HG02840 (cell line): Measurements from ENCODE around the gene RPS4Y1.
"Not testable (repeated sequence)": the region's sequence is repeated elsewhere in the genome, so short reads cannot be mapped to it uniquely, and the experiment has no call there.

ENCODE experiments used
- ATAC-seq: cut with Tn5 transposase; IDR thresholded peaks from one replicate; pipeline ENCODE4 v1.9.1; 2021; ENCODE audit warnings: mild to moderate bottlenecking, moderate library complexity, moderate number of reproducible peaks; ENCODE audit not compliant: unreplicated experiment, low FRiP score

Gene RPS4Y1

DNA sequence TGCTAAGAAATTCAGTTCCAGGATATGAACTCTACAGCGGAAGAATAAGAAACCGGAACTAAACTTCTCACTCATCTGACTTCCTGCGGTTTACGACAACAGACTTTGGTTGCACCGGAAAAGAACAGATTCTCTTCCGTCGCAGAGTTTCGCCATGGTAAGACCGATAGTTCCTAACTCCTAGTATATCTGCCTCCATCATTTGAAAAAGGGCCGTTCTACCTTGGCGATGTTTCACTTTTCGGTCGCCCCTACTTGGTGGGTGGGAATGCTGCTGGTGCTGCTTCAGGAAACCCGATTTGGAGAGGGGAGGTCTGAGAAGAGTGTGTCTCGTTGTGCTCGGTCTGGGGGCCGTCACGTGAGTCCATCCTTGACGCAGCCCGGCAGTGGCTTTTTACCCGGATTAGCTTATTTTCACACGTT is at the start of gene RPS4Y1:
RPS4Y1 (plus strand) TSS at position 132 of the 423 bp plus-strand sequence; CDS start at position 155, 23 bp downstream.
- ATAC-seq: no peak

GRCh38 chrY:2796977-2797523 is 44.4 kb upstream of the RPS4Y1 start:
- ATAC-seq: no peak

- no peak for ATAC-seq
These were observed 43.4 kb upstream of the RPS4Y1 start for GRCh38 chrY:2797991-2798390.

DNA sequence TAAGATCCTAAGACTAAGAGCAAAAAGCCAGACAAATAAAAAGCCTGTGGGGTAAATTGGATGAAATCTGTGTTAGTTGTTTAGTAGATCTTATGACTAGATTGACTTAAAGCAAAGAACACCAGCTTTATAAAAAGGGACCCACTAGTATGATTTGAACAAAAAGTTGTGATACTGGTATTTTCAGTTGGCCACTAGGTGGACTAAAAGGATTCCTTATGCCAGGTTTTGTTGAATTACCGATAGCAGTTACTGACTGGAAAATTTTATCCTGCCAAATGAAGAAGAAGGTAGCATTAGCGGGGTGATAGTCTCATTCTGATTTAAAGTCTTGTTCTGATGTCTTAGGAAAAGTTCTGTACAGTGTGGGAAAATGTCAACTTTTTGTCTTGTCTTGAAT is 41.2 kb upstream of the RPS4Y1 start:
- no peak for ATAC-seq

DNA sequence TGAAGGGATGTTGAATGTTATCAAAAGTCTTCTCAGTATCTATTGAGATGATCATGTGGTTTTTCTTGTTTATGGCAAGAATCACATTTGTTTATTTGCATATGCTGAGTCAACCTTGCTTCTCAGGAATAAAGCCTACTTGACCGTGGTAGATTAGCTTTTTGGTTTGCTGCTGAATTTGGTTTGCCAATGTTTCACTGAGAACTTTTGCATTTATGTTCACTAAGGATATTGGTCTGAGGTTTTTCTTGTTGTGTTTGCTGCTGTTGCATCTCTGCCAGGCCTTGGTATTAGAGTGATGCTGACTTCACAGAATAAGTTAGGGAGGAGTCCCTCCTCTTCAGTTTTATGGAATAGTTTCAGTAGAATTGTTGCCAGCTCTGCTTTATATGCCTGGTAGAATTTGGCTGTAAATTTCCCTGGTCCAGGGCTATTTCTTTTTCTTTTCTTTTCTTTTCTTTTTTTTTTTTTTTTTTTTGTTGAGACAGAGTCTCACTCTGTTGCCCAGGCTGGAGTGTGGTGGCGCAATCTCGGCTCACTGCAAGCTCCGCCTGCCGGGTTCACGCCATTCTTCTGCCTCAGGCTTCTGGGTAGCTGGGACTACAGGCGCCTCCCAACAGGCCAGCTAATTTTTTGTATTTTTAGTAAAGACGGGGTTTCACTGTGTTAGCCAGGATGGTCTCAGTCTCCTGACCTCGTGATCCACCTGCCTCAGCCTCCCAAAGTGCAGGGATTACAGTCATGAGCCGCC is 24.1 kb upstream of the RPS4Y1 start:
- not testable (repeated sequence) for ATAC-seq

DNA sequence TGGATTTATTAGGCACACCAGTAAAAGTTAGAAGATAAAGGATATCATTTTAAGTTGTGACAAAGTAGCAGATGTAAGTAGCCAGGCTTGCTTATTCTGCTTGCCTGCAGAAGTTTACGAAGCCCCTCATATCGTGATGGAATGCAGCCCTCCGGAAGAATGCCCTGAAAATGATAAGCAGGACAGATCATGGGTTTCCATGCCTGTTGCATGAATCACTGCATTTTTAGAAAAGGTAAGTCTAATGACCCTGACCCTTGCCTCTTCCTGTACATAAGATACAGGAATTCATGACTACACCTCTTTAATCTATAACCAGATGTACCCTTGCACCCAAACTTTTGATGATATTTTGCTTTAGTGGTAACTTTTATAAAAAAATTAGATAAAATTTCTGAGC is 16.9 kb upstream of the RPS4Y1 start:
- no peak for ATAC-seq

DNA sequence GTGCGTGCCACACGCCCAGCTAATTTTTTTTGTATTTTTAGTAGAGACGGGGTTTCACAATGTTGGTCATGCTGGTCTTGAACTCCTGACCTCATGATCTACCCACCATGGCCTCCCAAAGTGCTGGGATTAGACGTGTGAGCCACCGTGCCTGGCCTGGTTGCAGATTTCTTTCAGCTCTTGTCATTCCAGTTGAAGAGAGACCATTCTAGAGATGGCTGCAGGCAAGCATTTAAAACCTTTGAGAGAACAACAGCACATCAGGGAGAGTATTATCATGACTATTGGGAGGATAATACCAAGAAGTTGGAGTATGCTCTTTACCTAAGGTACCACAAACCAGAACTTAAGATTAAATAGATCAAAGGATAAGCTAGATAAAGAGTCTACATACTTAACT is 12.9 kb upstream of the RPS4Y1 start:
- ATAC-seq: no peak

- no peak for ATAC-seq
These were observed 6.2 kb upstream of the RPS4Y1 start for GRCh38 chrY:2835230-2835629.

DNA sequence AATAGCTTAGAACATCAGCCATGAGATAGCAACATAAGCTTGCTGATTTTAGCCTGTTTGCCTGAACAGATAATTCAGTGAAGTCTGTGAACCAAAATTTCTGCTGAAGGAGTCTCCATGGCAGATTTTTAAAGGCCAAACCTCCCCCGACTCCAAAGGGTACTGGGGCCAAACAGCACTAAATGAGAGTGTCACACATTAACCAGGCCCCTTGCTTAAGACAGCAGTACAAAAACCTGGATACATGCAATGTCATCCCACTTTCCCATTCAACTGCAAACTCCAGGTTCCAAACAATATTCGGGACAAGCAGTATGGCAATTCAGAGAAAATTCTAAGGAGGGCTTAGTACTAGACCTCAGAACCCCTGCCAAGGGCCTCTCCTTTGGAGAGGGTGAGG is 4.3 kb upstream of the RPS4Y1 start:
- ATAC-seq: no peak

GRCh38 chrY:2837932-2838331 is 3.5 kb upstream of the RPS4Y1 start:
- ATAC-seq: no peak

GRCh38 chrY:2846791-2847190 is 5.4 kb downstream of the RPS4Y1 start:
- ATAC-seq: no peak

DNA sequence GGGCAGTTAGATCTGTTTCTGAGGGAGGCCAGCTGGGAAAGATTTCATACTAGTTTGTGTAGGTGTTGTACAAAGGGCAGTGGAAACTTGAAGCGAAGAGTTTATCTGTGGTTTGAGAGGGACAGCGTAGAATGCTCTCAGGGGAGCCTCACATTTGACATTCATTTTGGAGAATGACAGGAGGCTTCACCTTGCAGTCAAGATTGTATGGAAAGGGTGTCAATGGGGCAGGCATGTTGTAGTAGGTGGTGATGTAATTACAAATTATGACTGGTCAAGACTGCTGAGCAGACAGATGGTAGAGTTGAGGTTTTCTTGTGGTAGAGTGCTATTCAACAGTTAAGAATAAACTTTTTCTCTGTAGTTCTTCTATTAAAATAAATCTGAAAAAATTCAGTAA is 7.0 kb downstream of the RPS4Y1 start:
- ATAC-seq: no peak

- no peak for ATAC-seq
These were observed 8.0 kb downstream of the RPS4Y1 start for GRCh38 chrY:2849368-2849767.

GRCh38 chrY:2854145-2854774 is 12.9 kb downstream of the RPS4Y1 start:
- ATAC-seq: no peak

GRCh38 chrY:2857068-2857467 is 15.7 kb downstream of the RPS4Y1 start:
- no peak for ATAC-seq

DNA sequence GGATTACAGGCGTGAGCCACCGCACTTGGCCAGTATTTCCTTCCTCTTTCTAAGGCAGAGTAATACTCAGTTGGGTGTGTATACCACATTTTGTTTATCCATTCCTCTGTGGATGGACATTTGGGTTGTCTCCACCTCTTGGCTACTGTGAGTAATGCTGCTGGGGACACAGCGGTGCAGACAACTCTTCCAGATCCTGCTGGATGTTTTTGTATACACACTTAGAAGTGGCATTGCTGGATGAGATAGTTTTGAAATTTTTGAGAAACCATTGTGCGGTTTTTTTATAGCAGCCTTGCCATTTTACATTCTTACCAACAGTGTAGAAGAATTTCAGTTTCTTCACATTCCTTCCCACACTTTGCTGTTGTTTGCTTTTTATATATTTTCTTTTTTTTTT is 16.3 kb downstream of the RPS4Y1 start:
- ATAC-seq: no peak

DNA sequence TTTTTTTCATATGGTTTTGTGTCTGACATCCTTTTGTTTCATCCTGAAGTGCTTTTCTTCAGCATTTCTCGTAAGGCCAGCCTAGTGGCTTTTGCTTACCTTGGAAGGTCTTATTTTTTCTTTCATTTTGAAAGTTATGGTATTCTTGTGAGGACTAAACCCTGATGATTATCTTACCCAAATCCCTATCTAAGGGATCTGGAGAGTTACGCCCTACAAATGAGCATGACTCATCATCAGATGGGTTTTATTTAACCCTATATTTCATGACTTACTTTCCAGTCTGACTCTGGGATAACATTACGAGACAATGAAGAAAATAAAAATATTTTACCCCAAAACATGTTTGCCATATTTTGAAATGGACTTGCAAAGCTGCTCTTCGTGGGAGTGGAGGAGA is 18.4 kb downstream of the RPS4Y1 start:
- no peak for ATAC-seq

DNA sequence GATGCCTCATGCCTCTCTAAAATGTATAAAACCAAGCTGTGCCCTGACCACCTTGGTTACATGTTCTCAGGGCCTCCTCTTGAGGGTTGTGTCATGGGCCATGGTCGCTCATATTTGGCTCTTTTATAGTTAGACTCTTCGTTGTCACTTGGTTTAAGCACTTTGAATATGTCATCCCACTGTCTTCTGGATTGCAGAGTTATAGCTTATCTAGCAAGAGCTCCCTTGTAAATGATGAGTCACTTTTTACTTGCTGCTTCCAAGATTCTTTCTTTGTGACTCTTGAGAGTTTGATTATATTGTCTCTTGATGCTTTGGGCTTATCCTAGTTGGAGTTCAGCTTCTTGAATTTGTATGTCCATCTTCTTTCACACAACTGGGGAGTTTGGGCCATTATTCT is 19.1 kb downstream of the RPS4Y1 start:
- ATAC-seq: no peak

DNA sequence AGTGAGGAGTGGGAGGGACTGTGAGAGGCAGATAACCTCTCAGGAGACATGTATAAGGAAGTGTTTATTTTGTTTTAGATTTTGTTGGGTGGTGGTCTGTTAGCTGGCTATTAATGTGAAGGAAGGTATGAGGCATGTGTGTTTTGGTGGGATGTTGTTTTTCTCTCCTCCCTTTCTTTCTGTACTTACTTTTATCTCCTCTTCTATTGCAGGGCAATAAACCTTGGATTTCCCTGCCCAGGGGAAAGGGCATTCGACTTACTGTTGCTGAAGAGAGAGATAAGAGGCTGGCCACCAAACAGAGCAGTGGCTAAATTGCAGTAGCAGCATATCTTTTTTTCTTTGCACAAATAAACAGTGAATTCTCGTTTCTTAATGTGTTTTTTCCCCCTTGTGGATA is 25.2 kb downstream of the RPS4Y1 start:
- no peak for ATAC-seq

DNA sequence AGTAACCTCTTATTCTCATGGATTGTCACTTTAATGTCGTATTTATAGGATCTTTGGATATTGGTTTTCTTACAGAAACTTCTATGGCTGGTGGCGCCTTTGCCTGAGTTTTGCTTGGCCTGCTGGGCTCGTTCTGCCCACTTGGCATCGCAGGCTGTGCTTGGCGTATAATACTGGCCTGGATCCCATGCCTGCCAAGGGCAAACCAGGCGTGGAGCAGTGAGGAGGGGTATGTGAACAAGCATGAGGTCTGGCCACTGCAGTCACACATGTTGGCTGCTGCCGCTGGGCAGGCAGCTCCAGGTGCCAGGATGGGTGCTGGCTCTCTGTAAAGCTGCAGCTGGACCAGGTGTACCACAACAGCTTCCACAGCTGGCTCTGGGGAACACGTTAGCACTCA is 26.1 kb downstream of the RPS4Y1 start:
- ATAC-seq: no peak

DNA sequence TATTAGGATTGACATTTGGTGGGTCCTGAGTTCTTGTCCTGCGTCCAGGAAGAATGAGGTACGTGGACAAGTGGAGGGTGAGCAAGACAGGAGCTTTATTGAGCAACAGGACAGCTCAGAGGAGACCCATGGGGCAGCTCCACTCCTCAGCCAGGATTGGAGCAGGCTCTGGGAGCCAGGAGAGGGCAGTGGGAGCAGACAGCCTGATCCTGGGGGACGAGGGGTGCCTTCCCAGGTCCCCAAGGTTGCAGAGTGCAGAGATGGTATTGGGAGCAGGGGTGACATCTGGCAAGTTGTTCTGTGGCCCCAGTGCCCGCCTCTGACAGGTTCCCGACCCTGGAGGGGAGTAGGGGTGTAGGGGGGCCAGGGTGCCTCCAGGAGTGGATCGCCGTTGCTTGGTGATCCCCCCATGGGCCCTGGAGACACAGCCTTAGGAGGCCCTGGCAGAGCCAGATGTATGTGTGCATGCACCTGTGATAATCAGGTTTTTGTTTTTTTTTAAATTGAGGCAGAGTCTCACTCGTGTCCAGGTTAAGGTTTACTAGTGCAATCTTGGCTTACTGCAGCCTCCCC is 26.7 kb downstream of the RPS4Y1 start:
- ATAC-seq: no peak

DNA sequence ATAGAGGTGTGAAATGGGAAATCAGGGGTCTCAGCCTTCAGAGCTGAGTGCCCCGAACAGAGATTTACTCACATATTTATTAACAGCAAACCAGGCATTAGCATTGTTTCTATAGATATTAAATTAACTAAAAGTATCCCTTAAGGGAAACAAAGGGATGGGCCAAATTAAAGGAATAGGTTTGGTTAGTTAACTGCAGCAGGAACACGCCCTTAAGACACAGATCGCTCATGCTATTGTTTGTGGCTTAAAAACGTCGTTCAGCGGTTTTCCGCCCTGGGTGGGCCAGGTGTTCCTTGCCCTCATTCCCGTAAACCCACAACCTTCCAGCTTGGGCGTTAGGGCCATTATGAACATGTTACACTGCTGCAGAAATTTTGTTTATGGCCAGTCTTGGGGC is 30.8 kb downstream of the RPS4Y1 start:
- ATAC-seq: not testable (repeated sequence)
